SKM-1 (cell line): ENCODE data around the gene OR13A1.
"Not testable (repeated sequence)": the region's sequence is repeated elsewhere in the genome, so short reads cannot be mapped to it uniquely, and the experiment has no call there.

Source experiments
- DNase-seq: peaks from one replicate; lab custom pipeline; 2025; ENCODE audit not compliant: unreplicated experiment; lab: John Stamatoyannopoulos, UW

OR13A1 gene, protein sequence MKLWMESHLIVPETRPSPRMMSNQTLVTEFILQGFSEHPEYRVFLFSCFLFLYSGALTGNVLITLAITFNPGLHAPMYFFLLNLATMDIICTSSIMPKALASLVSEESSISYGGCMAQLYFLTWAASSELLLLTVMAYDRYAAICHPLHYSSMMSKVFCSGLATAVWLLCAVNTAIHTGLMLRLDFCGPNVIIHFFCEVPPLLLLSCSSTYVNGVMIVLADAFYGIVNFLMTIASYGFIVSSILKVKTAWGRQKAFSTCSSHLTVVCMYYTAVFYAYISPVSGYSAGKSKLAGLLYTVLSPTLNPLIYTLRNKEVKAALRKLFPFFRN

DNA sequence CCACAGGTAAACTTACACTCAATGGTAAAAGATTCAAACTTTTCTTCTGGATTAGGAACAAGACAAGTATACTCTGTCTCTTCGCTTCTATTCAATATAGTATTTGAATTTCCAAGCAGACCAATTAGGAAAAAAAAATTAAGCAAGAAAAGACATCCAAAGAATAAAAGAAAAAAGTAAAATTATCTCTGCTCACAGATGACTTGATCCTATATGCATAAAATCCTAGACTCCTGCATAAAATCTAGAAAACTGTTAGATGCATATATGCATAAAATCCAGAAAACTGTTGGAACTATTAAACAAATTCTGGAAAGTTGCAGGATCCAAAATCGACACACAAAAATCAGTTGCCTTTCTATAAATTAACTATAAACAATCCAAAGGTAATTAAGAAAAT, at the start of gene OR13A1:
Gene OR13A1, minus strand, starts transcription at position 101 of the 400 bp plus-strand sequence. CDS start 11,186 bp downstream, outside the sequence.
- no peak for DNase-seq

DNA sequence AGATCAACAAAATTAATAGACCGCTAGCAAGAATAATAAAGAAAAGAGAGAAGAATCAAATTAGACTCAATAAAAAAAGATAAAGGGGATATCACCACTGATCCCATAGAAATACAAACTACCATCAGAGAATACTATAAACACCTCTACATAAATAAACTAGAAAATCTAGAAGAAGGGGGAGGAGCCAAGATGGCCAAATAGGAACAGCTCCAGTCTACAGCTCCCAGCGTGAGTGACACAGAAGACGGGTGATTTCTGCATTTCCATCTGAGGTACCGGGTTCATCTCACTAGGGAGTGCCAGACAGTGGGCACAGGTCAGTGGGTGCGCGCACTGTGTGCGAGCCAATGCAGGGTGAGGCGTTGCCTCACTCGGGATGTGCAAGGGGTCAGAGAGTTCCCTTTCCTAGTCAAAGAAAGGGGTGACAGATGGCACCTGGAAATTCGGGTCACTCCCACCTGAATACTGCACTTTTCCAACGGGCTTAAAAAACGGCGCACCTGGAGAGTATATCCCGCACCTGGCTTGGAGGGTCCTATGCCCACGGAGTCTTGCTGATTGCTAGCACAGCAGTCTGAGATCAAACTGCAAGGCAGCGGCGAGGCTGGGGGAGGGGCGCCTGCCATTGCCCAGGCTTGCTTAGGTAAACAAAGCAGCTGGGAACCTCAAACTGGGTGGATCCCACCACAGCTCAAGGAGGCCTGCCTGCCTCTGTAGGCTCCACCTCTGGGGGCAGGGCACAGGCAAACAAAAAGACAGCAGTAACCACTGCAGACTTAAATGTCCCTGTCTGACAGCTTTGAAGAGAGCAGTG, 46.8 kb upstream of the OR13A1 start:
- not testable (repeated sequence) for DNase-seq

GRCh38 chr10:45358961-45359360, 43.6 kb upstream of the OR13A1 start:
- not testable (repeated sequence) for DNase-seq

GRCh38 chr10:45355494-45355893, 40.1 kb upstream of the OR13A1 start:
- no peak for DNase-seq

GRCh38 chr10:45354261-45354660, 38.9 kb upstream of the OR13A1 start:
- DNase-seq, result no peak

GRCh38 chr10:45353186-45353585, 37.8 kb upstream of the OR13A1 start:
- no peak for DNase-seq

DNA sequence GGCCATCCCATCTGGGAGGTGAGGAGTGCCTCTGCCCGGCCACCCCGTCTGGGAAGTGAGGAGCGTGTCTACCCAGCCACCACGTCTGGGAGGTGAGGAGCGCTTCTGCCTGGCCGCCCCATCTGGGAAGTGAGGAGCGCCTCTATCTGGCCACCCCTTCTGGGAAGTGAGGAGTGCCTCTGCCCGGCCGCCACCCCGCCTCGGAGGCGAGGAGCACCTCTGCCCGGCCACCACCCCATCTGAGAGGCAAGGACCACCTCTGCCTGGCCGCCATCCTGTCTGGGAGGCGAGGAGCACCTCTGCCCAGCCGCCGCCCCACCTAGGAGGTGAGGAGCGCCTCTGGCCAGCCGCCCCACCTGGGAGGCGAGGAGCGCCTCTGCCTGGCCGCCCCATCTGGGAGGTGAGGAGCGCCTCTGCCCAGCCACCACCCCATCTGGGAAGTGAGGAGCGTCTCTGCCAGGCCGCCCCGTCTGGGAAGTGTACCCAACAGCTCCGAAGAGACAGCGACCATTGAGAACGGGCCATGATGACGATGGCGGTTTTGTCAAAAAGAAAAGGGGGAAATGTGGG, 32.9 kb upstream of the OR13A1 start:
- DNase-seq, result not testable (repeated sequence)

- not testable (repeated sequence) for DNase-seq
These were observed 32.1 kb upstream of the OR13A1 start for GRCh38 chr10:45347464-45347863.

- DNase-seq, result not testable (repeated sequence)
These were observed 31.4 kb upstream of the OR13A1 start for GRCh38 chr10:45346652-45347335.

- DNase-seq, result not testable (repeated sequence)
These were observed 25.0 kb upstream of the OR13A1 start for GRCh38 chr10:45340420-45340819.

- no peak for DNase-seq
These were observed 24.5 kb upstream of the OR13A1 start for GRCh38 chr10:45339894-45340293.

- DNase-seq, result not testable (repeated sequence)
These were observed 16.4 kb upstream of the OR13A1 start for GRCh38 chr10:45331824-45332223.

- not testable (repeated sequence) for DNase-seq
These were observed 11.5 kb upstream of the OR13A1 start for GRCh38 chr10:45326864-45327263.

DNA sequence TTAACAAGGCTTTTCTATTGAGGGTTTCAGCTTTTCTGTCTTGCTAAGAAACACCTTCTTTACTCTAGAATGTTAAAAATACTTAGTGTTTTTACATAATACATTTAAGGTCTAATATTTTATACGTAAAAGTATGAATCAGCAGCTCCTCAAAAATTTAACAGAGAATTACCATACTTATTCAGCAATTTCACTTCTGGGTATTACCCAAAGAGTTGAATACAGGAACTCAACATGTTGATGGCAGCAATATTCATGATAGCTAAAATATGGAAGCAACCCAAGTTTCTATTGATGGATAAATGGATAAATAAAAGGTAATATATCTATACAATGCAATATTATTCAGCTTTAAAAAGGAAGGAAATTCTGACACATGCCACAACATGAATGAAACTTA, 9.7 kb upstream of the OR13A1 start:
- no peak for DNase-seq

- no peak for DNase-seq
These were observed 4.3 kb upstream of the OR13A1 start for GRCh38 chr10:45319702-45320101.

DNA sequence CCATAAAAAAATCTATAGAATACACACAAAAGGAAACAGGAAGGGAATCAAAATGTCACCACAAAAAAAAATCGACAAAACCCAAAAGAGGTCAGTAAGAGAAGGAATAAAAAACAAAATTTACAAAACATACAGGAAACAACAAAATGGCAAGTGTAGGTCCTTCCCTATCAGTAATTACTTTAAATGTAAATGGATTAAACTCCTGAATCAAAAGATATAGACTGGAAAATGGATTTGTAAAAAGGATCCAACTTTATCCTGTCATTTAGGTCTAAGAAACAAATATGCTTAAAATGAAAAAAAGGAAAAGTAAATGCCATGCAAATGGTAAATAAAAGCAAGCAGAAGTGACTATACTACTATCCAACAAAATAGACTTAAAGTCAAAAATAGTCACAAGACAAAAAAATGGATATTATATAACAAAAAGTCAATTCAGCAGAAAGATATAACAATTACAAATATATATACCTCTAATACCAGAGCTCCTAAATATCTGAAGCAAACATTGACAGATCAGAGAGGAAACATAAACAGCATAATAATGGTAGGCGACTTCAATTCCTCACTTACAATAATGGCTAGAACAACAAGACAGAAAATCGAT, 2.0 kb downstream of the OR13A1 start:
- DNase-seq, result no peak

- DNase-seq, result peak; percentile 32
These were observed 6.7 kb downstream of the OR13A1 start for GRCh38 chr10:45308707-45309106.

DNA sequence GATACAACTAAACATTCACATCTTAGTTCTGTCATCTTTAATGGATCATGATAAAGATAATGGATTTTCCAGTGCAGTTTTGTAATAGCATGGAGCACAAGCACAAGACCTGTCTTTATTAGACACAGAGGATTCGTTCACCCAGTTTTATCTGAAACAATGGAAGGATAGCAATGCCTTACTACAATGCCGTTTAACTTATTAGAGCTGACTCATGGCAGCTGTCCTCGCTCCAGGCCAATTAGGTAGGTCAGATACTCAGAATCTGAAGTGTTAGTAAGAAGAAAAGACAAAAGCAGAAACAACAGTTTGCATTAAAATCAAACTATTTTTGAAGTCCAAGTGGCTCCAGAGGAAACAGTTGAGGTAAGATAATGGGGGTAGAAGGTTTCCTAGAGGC, 12.8 kb downstream of the OR13A1 start:
- no peak for DNase-seq

GRCh38 chr10:45298341-45298955, 17.0 kb downstream of the OR13A1 start:
- not testable (repeated sequence) for DNase-seq

DNA sequence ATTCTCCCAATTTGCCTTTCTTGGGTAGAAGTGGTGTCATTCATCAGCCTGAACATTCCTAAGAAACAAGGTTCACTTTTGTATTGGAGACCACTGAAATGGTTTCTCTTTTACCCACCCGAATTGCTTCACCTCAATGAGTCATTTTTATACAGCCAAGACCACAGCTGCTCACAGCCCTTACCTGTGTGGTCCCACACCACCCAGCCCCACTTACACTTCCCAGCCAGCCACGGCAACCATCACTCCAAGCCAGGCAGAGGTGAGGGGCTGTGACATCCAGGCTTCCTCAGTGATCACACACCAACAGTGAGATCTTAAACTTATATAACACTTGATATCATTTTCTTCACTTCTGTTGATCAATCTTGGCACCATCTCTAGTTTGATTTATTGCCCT, 20.7 kb downstream of the OR13A1 start:
- DNase-seq, result no peak
